HuH-7.5 (cell line): ENCODE measurements around the gene CSN1S1.

Source experiments
- DNase-seq: peaks from one replicate; pipeline ENCODE4 v3.0.0; 2011; ENCODE audit warnings: low spot score

The CSN1S1 gene

DNA sequence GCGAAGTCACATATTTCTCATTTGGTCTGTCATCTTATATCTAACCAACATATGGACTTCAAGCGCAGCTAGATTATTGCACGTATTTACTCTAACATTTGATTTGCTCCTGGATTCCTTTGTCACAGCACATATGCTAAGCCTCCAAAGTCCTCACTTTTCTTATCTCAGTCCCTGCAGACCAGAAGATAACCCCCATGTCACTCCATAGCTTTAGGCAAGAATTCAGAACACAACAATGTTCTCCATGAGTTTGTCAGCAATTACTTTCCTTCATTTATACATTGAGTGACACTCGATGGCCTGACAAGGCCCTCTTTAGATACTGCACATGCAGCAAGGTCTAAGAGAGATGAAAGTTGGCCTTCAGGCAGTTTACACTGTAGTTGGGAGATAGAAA, 60.1 kb downstream of the CSN1S1 start:
- DNase-seq = no peak

DNA sequence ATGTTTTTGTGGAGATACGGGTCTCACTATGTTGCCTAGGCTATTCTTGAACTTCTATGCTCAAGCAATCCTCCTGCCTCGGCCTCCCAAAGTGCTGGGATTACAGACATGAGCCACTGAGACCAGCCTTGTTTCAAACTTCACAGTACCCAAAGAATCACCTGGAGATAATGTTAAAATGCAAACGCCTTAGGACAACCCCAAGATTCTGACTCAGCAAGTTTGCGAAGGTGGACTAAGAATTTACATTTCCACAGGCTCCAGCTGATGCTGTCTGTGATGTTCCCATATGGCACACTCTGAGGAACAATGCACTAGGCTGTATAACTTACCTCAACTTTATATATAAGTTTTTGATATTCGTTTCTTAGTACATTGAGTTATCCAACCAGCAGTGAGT, 63.9 kb downstream of the CSN1S1 start:
- DNase-seq = no peak

DNA sequence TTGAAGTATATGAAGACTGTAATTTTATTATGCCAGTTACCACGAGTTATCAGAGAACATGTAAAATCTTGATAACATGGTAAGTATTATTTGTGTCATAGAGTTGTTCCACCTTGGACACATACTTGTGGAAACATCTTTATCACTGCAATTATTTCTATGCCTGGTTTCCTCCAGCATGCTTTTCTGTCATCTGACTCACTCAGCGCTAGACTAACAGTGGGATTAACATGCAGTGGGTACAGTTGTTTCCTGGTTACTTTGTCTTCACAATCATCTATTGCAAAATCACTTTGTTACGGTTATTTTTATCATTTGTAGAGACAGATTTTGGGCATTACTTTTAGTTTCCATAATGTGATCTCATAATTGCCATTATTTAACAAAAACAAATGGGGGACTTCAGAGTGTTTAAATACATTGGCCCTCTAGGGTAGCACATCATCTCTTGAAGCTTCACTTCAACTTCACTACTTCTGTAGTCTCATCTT, 64.7 kb downstream of the CSN1S1 start, which contains the start of gene STATH:
Gene STATH, plus strand, starts transcription at position 441 of the 491 bp plus-strand sequence. CDS start 2,472 bp downstream, outside the sequence.
- DNase-seq = no peak
